GM10847 (cell line): Measurements from ENCODE around the gene ADAR.

Experiments used
- POLR2A ChIP-seq: IDR thresholded peaks from 2 replicates; pipeline ENCODE4 v1.6.1; 2011; ENCODE audit not compliant: insufficient read length; ENCODE audit errors: extremely low read depth

Gene ADAR

GRCh38 chr1:154607609-154608396 is at the start of gene ADAR:
Gene ADAR (minus strand): TSS chr1:154608186. CDS start chr1:154608006, 180 bp downstream.
- TF ChIP-seq POLR2A = peak; percentile 65

- TF ChIP-seq POLR2A = no peak
Measured at GRCh38 chr1:154657556-154657955, 49.6 kb upstream of the ADAR start.

- no peak for TF ChIP-seq POLR2A
Measured at GRCh38 chr1:154652893-154653292, 44.9 kb upstream of the ADAR start.

- no peak for TF ChIP-seq POLR2A
Measured at GRCh38 chr1:154641534-154641933, 33.5 kb upstream of the ADAR start.

- TF ChIP-seq POLR2A = no peak
Measured at GRCh38 chr1:154639876-154640275, 31.9 kb upstream of the ADAR start.

- TF ChIP-seq POLR2A = no peak
Measured at GRCh38 chr1:154635171-154635570, 27.2 kb upstream of the ADAR start.

- no peak for TF ChIP-seq POLR2A
Measured at GRCh38 chr1:154629675-154630073, 21.7 kb upstream of the ADAR start.

- no peak for TF ChIP-seq POLR2A
Measured at GRCh38 chr1:154629061-154629674, 21.2 kb upstream of the ADAR start.

- no peak for TF ChIP-seq POLR2A
Measured at GRCh38 chr1:154628121-154628405, 20.1 kb upstream of the ADAR start.

- peak; percentile 24 for TF ChIP-seq POLR2A
Measured at GRCh38 chr1:154627257-154628120, 19.5 kb upstream of the ADAR start.

GRCh38 chr1:154626456-154627256 is 18.7 kb upstream of the ADAR start:
- TF ChIP-seq POLR2A = no peak

GRCh38 chr1:154624746-154625643 is 17.0 kb upstream of the ADAR start:
- no peak for TF ChIP-seq POLR2A

GRCh38 chr1:154623358-154623757 is 15.4 kb upstream of the ADAR start:
- TF ChIP-seq POLR2A = no peak

GRCh38 chr1:154622503-154623039 is 14.6 kb upstream of the ADAR start:
- TF ChIP-seq POLR2A = no peak
